Activated T-cell treated with anti-CD3 and anti-CD28 coated beads, Interleukin-2, amount 50 U/mL, for 48 hours (primary cell): Measurements from ENCODE around the gene ARHGAP29.
"Not testable (repeated sequence)": the region's sequence is repeated elsewhere in the genome, so short reads cannot be mapped to it uniquely, and the experiment has no call there.

ENCODE experiments used
- DNase-seq, 2 experiments: peaks; one replicate each; pipeline ENCODE4 v3.0.0-alpha.2; 2020

ARHGAP29 gene

DNA sequence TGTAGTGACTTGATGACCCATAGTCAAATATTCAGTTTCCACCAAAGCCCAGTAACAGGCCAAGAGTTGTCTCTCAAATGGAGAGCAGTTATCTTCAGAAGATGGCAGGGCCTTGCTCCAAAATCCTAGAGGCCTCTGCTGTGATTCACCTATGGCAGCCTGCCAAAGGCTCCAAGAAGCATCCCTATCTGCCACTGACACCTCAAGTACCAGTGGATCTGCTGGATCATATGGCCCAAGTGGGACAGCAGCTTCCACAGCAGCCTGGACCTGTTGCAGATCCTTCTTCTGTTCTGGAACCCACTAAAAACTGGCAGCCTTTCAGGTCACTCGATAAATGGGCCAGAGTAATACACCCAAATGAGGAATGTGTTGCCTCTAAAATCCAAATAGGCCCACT is 73.3 kb downstream of the ARHGAP29 start:
- not testable (repeated sequence) for DNase-seq

GRCh38 chr1:94163249-94163648 is 74.1 kb downstream of the ARHGAP29 start:
- not testable (repeated sequence) for DNase-seq

DNA sequence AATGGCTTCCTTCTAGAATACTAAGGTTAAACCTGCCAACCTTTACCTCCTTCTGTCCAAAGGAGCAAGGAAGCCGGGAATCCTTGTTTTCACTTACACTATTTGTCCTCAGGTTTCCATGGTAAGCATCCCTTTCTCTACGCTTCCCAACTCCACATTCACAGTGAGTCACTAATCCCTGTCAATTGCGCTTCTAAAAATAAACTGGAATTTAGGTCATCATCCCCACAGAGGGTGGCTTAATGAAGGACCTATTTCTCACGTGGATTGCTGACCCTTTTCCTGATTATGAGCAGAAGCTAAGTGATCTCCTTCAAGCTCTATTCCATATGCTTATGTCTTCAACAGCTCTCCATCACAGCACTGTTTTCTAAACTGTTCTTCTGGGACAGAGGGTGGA is 76.6 kb downstream of the ARHGAP29 start:
- no peak for DNase-seq

GRCh38 chr1:94156096-94156625 is 81.2 kb downstream of the ARHGAP29 start:
- DNase-seq, result no peak

GRCh38 chr1:94154989-94155388 is 82.4 kb downstream of the ARHGAP29 start:
- DNase-seq, result no peak

DNA sequence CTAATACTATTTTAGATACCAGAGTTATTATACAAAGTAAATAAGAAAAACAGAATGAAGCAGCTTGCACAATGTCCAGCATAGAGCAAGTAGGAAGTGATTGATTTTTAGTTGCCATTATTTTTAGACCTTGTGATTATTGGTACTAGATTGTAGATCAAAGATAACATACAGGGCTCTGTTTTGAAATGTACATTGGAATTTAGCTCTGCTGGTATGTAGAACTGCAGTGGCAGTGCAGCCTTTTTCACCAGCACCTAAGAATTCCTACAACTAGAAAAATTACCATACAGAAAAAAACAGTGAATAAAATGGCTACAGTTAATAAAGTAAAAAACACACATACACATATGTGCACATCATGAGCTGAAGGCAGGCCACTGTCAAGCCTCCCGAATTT is 84.3 kb downstream of the ARHGAP29 start:
- no peak for DNase-seq

DNA sequence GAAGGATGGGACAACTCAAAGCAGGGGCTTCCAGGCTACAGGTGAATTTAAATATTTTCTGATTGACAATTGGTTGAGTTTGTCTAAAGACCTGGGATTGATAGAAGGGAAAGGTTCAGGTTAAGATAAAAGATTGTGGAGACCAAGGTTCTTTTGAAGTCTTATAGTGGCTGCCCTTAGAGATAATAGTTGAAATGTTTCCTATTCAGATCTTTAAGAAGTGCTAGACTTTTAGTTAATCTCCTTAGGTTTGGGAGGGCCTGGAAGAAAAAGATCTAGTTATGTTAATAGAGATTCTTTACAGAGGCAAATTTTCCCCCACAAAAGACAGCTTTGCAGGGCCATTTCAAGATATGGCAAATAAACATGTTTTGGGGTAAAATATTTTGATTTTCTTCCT is 88.2 kb downstream of the ARHGAP29 start:
- not testable (repeated sequence) for DNase-seq

DNA sequence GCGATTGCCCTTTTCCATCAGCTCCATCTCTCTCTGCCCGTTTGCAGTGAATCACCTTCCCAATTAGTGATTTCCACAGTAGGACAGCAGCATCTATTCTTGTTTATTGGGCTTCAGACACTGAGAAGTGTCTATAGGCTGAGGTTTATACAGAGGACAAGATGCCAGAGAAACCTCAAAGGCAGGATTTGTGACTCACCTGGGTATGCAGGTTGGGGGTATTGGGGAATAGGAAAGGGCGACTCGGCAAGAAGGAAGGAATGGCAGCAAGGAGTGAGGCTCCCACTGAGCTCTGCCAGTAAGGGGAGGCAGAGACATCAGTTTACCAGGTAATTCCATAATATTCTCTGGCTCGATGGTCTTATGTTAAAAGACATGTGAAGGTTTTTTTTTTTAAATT is 91.1 kb downstream of the ARHGAP29 start:
- DNase-seq, result no peak

DNA sequence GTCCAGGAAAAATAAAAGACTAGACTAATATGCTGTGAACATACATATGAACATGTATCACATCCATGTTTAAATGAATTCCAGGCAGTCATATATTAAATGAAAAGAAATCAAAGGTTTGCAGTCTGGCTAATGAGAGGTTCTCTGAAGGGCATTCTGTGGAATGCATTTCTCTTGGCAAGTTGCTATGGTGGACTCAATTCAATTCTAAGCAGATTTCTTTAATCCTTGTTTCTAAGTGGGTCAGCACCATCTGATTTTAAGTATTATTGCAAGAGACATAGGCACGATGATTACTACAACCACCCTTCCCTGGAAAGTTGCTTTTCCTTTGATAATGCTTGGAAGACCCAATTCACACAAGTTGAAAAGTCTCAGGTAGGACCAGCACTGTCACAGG is 92.5 kb downstream of the ARHGAP29 start:
- DNase-seq, result no peak

DNA sequence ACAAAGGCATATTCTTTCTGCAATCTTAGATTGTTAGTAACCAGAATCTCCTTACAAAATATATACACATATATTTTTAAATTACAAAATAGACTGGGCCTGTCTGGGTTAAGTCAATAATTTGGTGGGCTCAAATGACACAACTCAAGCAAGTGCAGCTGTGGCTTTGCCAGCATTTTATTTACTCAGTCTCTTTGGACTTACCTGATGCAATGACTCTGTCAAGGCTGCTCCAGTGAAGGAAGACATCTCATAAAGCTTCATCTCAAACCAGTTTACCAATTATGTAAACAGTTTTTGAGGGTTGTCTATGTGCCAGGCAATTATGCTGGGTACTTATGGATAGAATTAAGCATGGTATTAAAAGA is 93.6 kb downstream of the ARHGAP29 start:
- DNase-seq, result no peak

GRCh38 chr1:94143173-94143808 is 94.1 kb downstream of the ARHGAP29 start:
- no peak for DNase-seq

GRCh38 chr1:94142583-94142982 is 94.8 kb downstream of the ARHGAP29 start:
- no peak for DNase-seq

- no peak for DNase-seq
These were observed 95.4 kb downstream of the ARHGAP29 start for GRCh38 chr1:94142022-94142421.

DNA sequence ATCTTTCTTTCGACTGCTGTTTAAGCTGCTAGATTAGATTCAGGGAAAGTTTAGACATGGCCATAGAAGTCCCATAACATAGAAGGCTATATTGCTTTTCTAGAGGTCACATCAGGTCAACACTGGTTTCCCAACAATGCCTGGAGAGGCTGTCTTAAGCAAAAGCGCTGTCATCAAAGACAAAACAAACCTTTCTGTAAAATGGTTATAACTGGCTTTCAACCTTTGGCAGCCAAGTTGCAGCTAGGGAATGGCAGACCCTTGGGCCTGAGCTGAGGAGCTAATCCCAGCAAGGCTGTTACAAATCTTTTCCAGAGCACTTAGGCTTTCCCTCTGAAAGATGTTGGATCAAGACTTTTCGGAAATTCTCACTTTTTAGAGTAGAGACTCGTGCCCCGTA is 105.3 kb downstream of the ARHGAP29 start:
- DNase-seq, result no peak

DNA sequence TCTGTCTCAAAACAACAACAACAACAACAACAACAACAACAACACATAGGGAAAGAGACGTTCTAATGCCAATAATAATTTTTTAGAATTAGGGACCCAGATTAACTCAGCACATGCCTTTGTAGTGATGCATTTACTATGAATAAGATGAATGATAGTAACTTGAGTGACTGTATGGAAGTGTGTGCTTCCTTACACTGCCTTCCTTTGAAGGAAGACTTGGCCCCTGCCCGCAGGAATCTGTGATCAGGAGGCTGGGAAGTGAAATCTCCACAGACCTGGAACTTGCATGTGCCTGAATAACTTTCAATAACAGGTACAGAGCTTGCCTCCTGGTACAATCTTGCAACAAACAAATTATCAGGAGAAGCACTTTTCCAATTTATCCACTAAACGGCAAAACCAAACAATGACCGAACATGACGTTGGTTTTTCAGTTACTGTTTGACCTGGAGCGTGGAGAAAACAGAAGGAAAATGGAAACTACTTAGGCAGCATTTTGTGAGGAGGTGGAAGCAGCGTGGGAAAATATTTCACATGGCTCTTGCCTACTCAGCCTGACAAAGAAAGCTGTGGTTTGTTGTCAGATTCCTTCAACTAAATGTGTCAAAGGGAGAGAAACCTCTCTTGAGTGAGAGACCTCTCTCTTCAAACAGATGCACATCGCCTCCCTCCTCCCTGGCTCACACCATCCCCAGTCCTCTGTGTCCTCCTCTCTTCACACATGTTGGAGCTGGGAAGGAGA is 106.4 kb downstream of the ARHGAP29 start:
- DNase-seq, result no peak

DNA sequence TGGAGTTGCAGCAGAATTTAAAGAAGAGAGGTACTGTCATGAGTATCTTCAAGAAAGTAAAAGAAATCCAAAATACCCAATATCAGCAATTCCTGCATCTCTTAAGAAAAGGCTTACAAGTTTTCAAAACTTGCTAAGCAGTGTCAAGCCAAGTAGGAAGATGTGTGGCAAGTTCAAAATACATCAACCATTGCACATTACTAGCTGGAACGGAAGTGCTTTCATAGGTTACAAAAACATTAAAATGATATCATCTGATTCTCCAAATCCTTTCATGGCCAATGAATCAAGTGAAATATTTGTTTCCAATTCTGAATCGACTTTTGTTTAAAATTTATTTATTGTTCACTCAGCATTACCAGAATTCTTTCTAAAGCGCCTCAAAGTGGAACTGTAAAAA is 110.7 kb downstream of the ARHGAP29 start:
- no peak for DNase-seq

DNA sequence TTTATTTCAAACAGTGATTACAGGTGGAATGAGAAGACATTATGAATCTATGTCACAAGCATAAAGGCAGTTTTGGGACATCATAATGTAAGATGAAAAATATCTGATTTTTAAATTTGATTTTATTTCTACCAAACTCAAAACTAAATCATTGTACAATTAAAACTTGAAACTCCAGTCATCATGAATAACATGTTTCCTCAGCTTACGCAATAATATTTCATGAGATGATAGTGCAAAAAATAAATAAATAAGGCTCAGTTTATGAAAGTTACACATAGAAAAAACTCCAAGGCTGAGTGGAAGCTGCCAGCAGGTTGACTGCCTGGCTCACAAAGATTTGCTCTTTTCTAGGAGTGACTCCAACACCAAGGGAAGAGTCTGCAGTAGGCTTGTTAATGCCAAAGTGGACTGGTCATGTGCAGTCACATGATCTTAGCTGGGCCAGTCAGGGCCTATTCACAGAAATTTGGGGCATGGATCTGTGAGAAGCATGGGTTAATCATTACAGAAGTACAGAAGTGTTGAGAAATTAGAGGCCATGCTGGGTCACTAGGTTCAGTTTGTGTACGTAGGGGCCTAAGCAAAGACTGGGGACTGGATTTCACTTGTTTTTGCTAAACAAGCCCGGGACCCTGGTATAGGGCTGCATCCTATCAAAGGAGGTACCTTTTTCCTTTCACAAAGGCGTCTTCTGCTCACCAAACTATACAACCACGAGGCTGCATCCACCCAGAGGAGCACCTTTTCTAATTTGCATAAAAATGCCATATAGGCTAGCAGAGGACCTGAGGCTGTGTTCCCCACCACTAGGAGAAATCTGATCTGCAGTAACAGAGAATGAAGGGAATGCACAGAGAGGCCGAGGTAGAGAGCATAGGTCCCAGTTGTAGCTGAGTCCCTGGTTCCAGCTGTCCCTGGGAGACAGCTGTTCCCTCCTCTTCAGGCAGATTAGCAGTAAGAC is 111.6 kb downstream of the ARHGAP29 start:
- DNase-seq, result no peak

GRCh38 chr1:94124538-94124937 is 112.8 kb downstream of the ARHGAP29 start:
- DNase-seq, result no peak

DNA sequence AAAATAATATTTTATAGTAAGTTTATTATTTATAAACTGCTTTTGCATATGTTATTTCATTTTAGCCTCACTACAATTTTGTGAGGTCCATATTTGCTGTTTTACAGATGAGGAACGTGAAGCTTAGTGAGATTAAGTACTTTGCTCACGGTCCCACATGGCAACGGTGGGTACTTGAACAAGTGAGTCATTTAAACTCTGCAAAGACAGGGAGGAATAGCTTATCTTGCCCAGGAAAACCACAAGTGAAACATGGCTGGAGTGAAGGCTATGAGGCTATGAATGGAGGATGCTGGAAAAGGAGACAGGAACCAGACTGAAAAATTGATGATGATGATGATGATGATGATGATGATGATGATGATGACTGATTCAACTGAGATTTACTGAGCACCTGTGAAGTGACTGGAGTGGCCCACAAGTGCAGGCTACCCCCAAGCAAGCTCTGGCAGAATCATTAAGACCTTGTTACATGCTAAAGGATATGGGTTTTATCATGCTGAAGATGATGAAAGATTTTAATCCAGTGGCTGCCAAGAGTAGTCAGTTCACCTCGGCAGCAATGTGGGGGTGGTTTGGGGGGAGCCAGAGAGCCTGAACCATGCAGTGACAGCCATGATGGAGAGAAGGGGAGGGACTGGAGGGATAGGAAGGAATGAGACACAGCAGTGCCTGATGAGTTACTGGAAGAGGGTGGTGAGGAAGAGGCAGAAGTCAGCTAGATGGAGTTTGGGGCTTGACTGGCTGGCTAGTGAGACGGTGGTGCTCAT is 115.0 kb downstream of the ARHGAP29 start:
- DNase-seq, result no peak
